IPS-15b (cell line): ENCODE data around the gene AGBL4.
A peak's percentile ranks its signal among the peaks of the same experiment; 100 is the strongest.

Experiments used
- H3K27me3 ChIP-seq: one replicate; pipeline ENCODE4 v1.6.1; 2013; ENCODE audit warnings: low read length; ENCODE audit not compliant: control insufficient read depth, insufficient read depth
- H3K36me3 ChIP-seq: one replicate; pipeline ENCODE4 v1.6.1; 2013; ENCODE audit warnings: low read length; ENCODE audit not compliant: control insufficient read depth, insufficient read depth
- H3K4me1 ChIP-seq: one replicate; pipeline ENCODE4 v1.6.1; 2013; ENCODE audit warnings: mild to moderate bottlenecking, low read length; ENCODE audit not compliant: control insufficient read depth, insufficient read depth
- H3K4me3 ChIP-seq: one replicate; pipeline ENCODE4 v1.5.1; 2013; ENCODE audit warnings: low read depth, low read length
- H3K9ac ChIP-seq: one replicate; pipeline ENCODE4 v1.6.1; 2013; ENCODE audit warnings: low read depth, mild to moderate bottlenecking, low read length
- H3K9me3 ChIP-seq: one replicate; pipeline ENCODE4 v1.6.1; 2013; ENCODE audit warnings: mild to moderate bottlenecking, low read length; ENCODE audit not compliant: control insufficient read depth, insufficient read depth

AGBL4 gene

GRCh38 chr1:48794816-48795215 lies 1228.9 kb downstream of the AGBL4 start:
- Histone ChIP-seq H3K9ac (no peak overlapping the region), H3K4me1 (no peaks in the 10 kb centered on the region)

GRCh38 chr1:48793863-48794262 lies 1229.9 kb downstream of the AGBL4 start:
- no peaks in the 10 kb centered on the region for H3K4me1 ChIP-seq
- no peaks in the 10 kb centered on the region for H3K27me3 ChIP-seq
- H3K9ac ChIP-seq: no peak overlapping the region
- H3K9me3 ChIP-seq: no peaks in the 10 kb centered on the region
- H3K36me3 ChIP-seq: no peaks in the 10 kb centered on the region
- no peak overlapping the region for H3K4me3 ChIP-seq

More at GRCh38 chr1:48794816-48795215, 1228.9 kb downstream of the AGBL4 start:
- no peak overlapping the region for H3K4me3 ChIP-seq
- H3K27me3 ChIP-seq: no peaks in the 10 kb centered on the region
- no peaks in the 10 kb centered on the region for H3K36me3 ChIP-seq
- H3K9me3 ChIP-seq: no peaks in the 10 kb centered on the region

GRCh38 chr1:48792961-48793360 lies 1230.8 kb downstream of the AGBL4 start:
- Histone ChIP-seq H3K27me3 (no peaks in the 10 kb centered on the region), H3K9ac (no peak overlapping the region), H3K4me1 (no peaks in the 10 kb centered on the region), H3K9me3 (no peaks in the 10 kb centered on the region), H3K4me3 (no peak overlapping the region), H3K36me3 (no peaks in the 10 kb centered on the region)

GRCh38 chr1:48790397-48790796 lies 1233.4 kb downstream of the AGBL4 start:
- Histone ChIP-seq H3K9ac (no peak overlapping the region), H3K4me3 (no peak overlapping the region), H3K4me1 (no peaks in the 10 kb centered on the region), H3K36me3 (no peaks in the 10 kb centered on the region), H3K27me3 (no peaks in the 10 kb centered on the region), H3K9me3 (no peaks in the 10 kb centered on the region)

GRCh38 chr1:48789903-48790302 lies 1233.9 kb downstream of the AGBL4 start:
- H3K4me1 ChIP-seq: no peaks in the 10 kb centered on the region
- H3K36me3 ChIP-seq: no peaks in the 10 kb centered on the region
- no peaks in the 10 kb centered on the region for H3K27me3 ChIP-seq

GRCh38 chr1:48785869-48786268 lies 1237.9 kb downstream of the AGBL4 start:
- H3K27me3 ChIP-seq: no peaks in the 10 kb centered on the region
- no peaks in the 10 kb centered on the region for H3K4me1 ChIP-seq
- H3K4me3 ChIP-seq: no peak overlapping the region
- H3K9ac ChIP-seq: no peak overlapping the region
- no peaks in the 10 kb centered on the region for H3K9me3 ChIP-seq
- H3K36me3 ChIP-seq: no peaks in the 10 kb centered on the region

More at GRCh38 chr1:48789903-48790302, 1233.9 kb downstream of the AGBL4 start:
- no peak overlapping the region for H3K4me3 ChIP-seq
- H3K9ac ChIP-seq: no peak overlapping the region
- no peaks in the 10 kb centered on the region for H3K9me3 ChIP-seq

GRCh38 chr1:48784301-48784700 lies 1239.5 kb downstream of the AGBL4 start:
- H3K36me3 ChIP-seq: no peaks in the 10 kb centered on the region

GRCh38 chr1:48777219-48777895 lies 1246.4 kb downstream of the AGBL4 start:
- Histone ChIP-seq H3K9ac (peak overlapping the region; percentile 75), H3K36me3 (no peaks in the 10 kb centered on the region), H3K9me3 (no peaks in the 10 kb centered on the region), H3K4me3 (peak overlapping the region; percentile 97), H3K27me3 (peaks cover 4% of the 10 kb centered on the region), H3K4me1 (no peaks in the 10 kb centered on the region)

More at GRCh38 chr1:48784301-48784700, 1239.5 kb downstream of the AGBL4 start:
- H3K4me1 ChIP-seq: no peaks in the 10 kb centered on the region
- H3K9me3 ChIP-seq: no peaks in the 10 kb centered on the region
- no peaks in the 10 kb centered on the region for H3K27me3 ChIP-seq
- H3K4me3 ChIP-seq: no peak overlapping the region
- H3K9ac ChIP-seq: no peak overlapping the region

GRCh38 chr1:48776393-48777218 lies 1247.1 kb downstream of the AGBL4 start, which contains the start of gene BEND5:
Gene BEND5, minus strand, starts transcription at chr1:48776891. Its CDS starts 60 bp downstream, at chr1:48776831.
- no peaks in the 10 kb centered on the region for H3K9me3 ChIP-seq
- H3K9ac ChIP-seq: peak within 1 kb of the TSS; percentile 75
- H3K4me3 ChIP-seq: peak within 1 kb of the TSS; percentile 97

GRCh38 chr1:48775831-48776392 lies 1247.8 kb downstream of the AGBL4 start:
- no peaks in the 10 kb centered on the region for H3K36me3 ChIP-seq
- H3K27me3 ChIP-seq: peaks cover 4% of the 10 kb centered on the region
- no peaks in the 10 kb centered on the region for H3K4me1 ChIP-seq
- H3K9ac ChIP-seq: no peak overlapping the region
- peak overlapping the region; percentile 47 for H3K4me3 ChIP-seq
- H3K9me3 ChIP-seq: no peaks in the 10 kb centered on the region

More at GRCh38 chr1:48776393-48777218, 1247.1 kb downstream of the AGBL4 start, which contains the start of gene BEND5:
- Histone ChIP-seq H3K36me3 (no peaks in the 10 kb centered on the region), H3K27me3 (peaks cover 4% of the 10 kb centered on the region), H3K4me1 (no peaks in the 10 kb centered on the region)

GRCh38 chr1:48773133-48773532 lies 1250.6 kb downstream of the AGBL4 start:
- H3K27me3 ChIP-seq: peaks cover 4% of the 10 kb centered on the region
- H3K4me3 ChIP-seq: no peak overlapping the region
- no peaks in the 10 kb centered on the region for H3K9me3 ChIP-seq
- H3K36me3 ChIP-seq: no peaks in the 10 kb centered on the region
- H3K9ac ChIP-seq: no peak overlapping the region
- H3K4me1 ChIP-seq: no peaks in the 10 kb centered on the region
